ENCODE measurements around the gene SLC6A18. TPM values are rescaled to one million over a fixed set of nuclear protein-coding genes. Genes with fewer than 3 reads are reported as not detected.

The SLC6A18 gene
- total and polyA plus RNA-seq, 9 of the 15 experiments (the other 6 are each of a cell fraction or from before 2014, with no cell fraction given) = not detected

- TF ChIP-seq EP300 (IDR thresholded peaks at IDR 0.05; ENCODE audit: low read length) (peak; percentile 55; the same call in 1 of the 2 replicates), NKRF (IDR thresholded peaks at IDR 0.05; ENCODE audit: borderline replicate concordance) (peak; percentile 87), ZNF77 (CRISPR knock-in tag; IDR thresholded peaks at IDR 0.05) (no peak), NR3C1 (CRISPR knock-in tag; IDR thresholded peaks at IDR 0.05) (no peak), ZNF212 (CRISPR knock-in tag; IDR thresholded peaks at IDR 0.05) (no peak), BCOR (IDR thresholded peaks at IDR 0.05) (peak; percentile 92), GATA2 (CRISPR knock-in tag; IDR thresholded peaks at IDR 0.05) (no peak), KAT2B (IDR thresholded peaks at IDR 0.05; ENCODE audit: low read depth, low read length) (no peak), ZNF449 (CRISPR knock-in tag; IDR thresholded peaks at IDR 0.05) (peak; percentile 63; the same call in 1 of the 2 replicates), IFI16 (CRISPR knock-in tag; IDR thresholded peaks at IDR 0.05) (no peak), POLR2H (tag; IDR thresholded peaks at IDR 0.05; ENCODE audit: low read depth) (no peak), MECOM (CRISPR knock-in tag; IDR thresholded peaks at IDR 0.05) (no peak), ZNF655 (CRISPR knock-in tag; IDR thresholded peaks at IDR 0.05) (no peak), TRIM24 (IDR thresholded peaks at IDR 0.05) (peak; percentile 50 to 63; a peak in 3 of 4 replicates), GTF2A2 (tag; IDR thresholded peaks at IDR 0.05) (no peak), ZNF274 (IDR thresholded peaks at IDR 0.05; ENCODE audit: borderline replicate concordance, low read depth, low read length) (no peak), USF1 (CRISPR knock-in tag; IDR thresholded peaks at IDR 0.05) (peak; percentile 9; the same call in 1 of the 2 replicates), TAF15 (IDR thresholded peaks at IDR 0.05; ENCODE audit: low read depth, low read length) (no peak), CHD2 (IDR thresholded peaks at IDR 0.05; ENCODE audit: low read depth, low read length) (no peak; the same call in 1 of the 2 replicates)
These were observed 25.3 kb upstream of the SLC6A18 start (continued) for GRCh38 chr5:1199649-1200494.

All from K562 (cell line).